ENCODE results near the gene NBPF20. TPM values are rescaled to one million over a fixed set of nuclear protein-coding genes. Genes with fewer than 3 reads are reported as not detected.
"Not testable (repeated sequence)": the region's sequence is repeated elsewhere in the genome, so short reads cannot be mapped to it uniquely, and the experiment has no call there.

NBPF20 gene
- total and polyA plus RNA-seq, 2 experiments from 2014 or later: 1.5 to 3.0 TPM

DNA sequence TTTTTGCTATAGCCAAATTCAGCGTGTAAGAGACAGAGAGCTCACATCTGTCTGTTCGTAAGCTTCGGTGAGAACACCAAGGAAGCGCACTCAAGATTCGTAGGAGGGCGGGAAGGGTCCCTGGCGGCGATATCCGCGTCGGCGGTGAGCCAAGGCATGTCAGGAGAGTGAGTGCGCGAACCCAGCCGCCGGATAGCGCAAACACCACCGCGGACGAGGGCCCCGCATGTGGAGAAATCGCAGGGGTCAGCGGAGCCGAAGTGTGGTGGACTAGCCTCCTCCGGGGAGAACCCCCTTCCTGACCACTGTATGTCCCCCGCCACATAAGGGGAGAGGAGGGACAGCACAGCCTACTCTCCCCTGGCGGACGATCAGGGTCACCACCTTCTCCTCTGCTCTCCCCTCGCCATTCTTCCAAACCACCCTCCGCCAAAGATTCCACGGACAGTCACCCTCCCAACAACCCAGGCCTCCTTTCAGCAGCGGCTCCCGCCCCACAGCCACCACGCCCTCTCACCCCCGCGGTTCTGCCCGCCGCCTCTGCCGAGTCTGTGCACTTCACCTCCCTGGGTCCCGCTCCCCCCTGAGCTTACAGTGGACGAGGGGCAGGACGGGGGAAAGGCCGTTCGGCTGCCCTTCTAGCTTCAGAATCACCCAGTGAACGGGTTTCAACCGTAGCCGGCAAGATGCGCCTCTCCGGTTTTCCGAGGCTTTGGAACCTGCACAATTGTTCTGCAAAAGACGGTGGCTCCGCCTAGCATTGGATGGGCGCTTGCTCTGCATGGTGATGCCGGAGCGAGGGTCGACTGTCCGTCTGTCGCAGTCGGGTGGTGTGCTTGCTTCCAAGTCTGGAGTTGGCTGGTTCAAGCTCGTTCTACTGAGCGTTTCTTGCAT, 6.2 kb upstream of the NBPF20 start:
- peaks cover 33% of the 10 kb centered on the region for H3K27me3 ChIP-seq (replicated peaks; ENCODE audit: insufficient read depth)
- H3F3A ChIP-seq (ENCODE audit: insufficient read depth); H4K20me1 ChIP-seq (ENCODE audit: insufficient read depth); H3K36me3 ChIP-seq (ENCODE audit: low read depth); H3K4me1 ChIP-seq (ENCODE audit: insufficient read depth); H3K9me2 ChIP-seq (ENCODE audit: insufficient read depth); in situ Hi-C loops (cut with MboI); H3K79me2 ChIP-seq (ENCODE audit: insufficient read depth); H3K9me3 ChIP-seq (ENCODE audit: low read depth); DNase-seq; H3K9ac ChIP-seq; H3K27ac ChIP-seq: not testable (repeated sequence)
- peak; percentile 70 for TF ChIP-seq EZH2 (IDR thresholded peaks at IDR 0.05; ENCODE audit: insufficient read depth, poor library complexity, severe bottlenecking)
- H2AFZ ChIP-seq: 0 out of 2 replicates have a peak overlapping the region, but pooled peaks have one; percentile 41
- WGBS, 2 experiments (ENCODE audit: low coverage in 1 of 2, low lambda C conversion rate in 2 of 2, missing lambda C conversion rate in 2 of 2): 0 to 2% methylated on average over 11 to 30 of the region's 61 CpGs
- peak overlapping the region; percentile 55 for H3K4me3 ChIP-seq
- peak overlapping the region; percentile 53 for H3K4me2 ChIP-seq (ENCODE audit: unreplicated experiment)

DNA sequence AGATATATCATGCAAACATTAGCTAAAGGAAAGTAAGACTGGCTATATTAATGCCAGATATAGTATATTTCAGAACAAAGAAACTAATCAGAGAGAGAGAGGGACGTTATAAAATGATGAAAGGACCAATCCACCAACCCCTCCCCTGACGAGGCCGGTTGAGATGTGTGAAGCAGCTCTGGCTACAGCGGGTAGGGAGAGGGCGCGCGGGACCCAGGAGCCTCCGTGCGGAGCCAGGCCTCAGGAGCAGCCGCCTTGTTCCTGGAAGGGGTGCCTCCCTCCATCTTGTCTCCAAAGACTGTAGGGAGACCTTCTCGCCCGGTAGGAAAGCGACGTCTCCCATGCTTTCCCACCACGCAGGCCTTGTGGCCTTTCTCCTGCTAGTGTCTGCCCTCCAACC, 5.4 kb upstream of the NBPF20 start:
- H3K4me2 ChIP-seq (ENCODE audit: unreplicated experiment); H3F3A ChIP-seq (ENCODE audit: insufficient read depth); H4K20me1 ChIP-seq (ENCODE audit: insufficient read depth); H3K36me3 ChIP-seq (ENCODE audit: low read depth); DNase-seq; H3K9ac ChIP-seq; in situ Hi-C loops (cut with MboI); H3K9me2 ChIP-seq (ENCODE audit: insufficient read depth); H3K79me2 ChIP-seq (ENCODE audit: insufficient read depth); H2AFZ ChIP-seq; H3K4me1 ChIP-seq (ENCODE audit: insufficient read depth); H3K27ac ChIP-seq; H3K4me3 ChIP-seq; H3K9me3 ChIP-seq (ENCODE audit: low read depth): not testable (repeated sequence)
- peaks cover 33% of the 10 kb centered on the region for H3K27me3 ChIP-seq (replicated peaks; ENCODE audit: insufficient read depth)
- 35 to 38% methylated on average over 8 to 9 of the region's 15 CpGs for WGBS, 2 experiments (ENCODE audit: low coverage in 1 of 2, low lambda C conversion rate in 2 of 2, missing lambda C conversion rate in 2 of 2)

DNA sequence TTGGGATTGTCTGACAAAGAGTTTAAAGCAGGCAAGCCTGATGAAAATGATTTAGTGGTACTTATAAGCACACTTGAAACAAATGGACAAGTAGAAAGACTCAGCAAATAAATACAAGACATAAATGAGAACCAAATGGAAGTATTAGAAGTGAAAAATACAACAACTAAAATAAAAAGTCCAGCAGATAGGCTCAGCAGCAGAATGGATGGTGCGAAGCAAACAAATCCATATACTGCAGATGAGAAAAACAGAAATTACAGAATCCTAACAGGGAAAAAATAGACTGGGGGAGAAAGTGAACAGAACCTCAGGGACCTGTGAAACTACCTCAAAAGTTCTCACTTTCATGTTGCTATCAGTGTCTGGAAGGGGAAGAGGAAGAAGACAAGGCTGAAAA, 3.9 kb upstream of the NBPF20 start:
- H3K9me2 ChIP-seq (ENCODE audit: insufficient read depth); H3K4me3 ChIP-seq; H2AFZ ChIP-seq; H4K20me1 ChIP-seq (ENCODE audit: insufficient read depth); DNase-seq; H3K27ac ChIP-seq; H3K9ac ChIP-seq; H3K4me1 ChIP-seq (ENCODE audit: insufficient read depth); H3K79me2 ChIP-seq (ENCODE audit: insufficient read depth); H3K36me3 ChIP-seq (ENCODE audit: low read depth); in situ Hi-C loops (cut with MboI); H3K9me3 ChIP-seq (ENCODE audit: low read depth); H3F3A ChIP-seq (ENCODE audit: insufficient read depth); H3K4me2 ChIP-seq (ENCODE audit: unreplicated experiment): not testable (repeated sequence)
- H3K27me3 ChIP-seq (replicated peaks; ENCODE audit: insufficient read depth): peaks cover 33% of the 10 kb centered on the region
- 95% methylated on average over 1 of the region's 1 CpG for WGBS, 2 experiments (ENCODE audit: low coverage in 1 of 2, low lambda C conversion rate in 2 of 2, missing lambda C conversion rate in 2 of 2)

- H3K4me1 ChIP-seq (ENCODE audit: insufficient read depth); H3K36me3 ChIP-seq (ENCODE audit: low read depth); H3K9me2 ChIP-seq (ENCODE audit: insufficient read depth); in situ Hi-C loops (cut with MboI); H3K9me3 ChIP-seq (ENCODE audit: low read depth); H4K20me1 ChIP-seq (ENCODE audit: insufficient read depth); H3F3A ChIP-seq (ENCODE audit: insufficient read depth): not testable (repeated sequence)
- H3K9ac ChIP-seq: peak overlapping the region; percentile 67
- peak overlapping the region; percentile 92 for H3K4me2 ChIP-seq (ENCODE audit: unreplicated experiment)
- H3K79me2 ChIP-seq (ENCODE audit: insufficient read depth): peaks cover 10% of the 10 kb centered on the region; the same call in 1 of the 2 replicates
- 0 to 2% methylated on average over 14 to 31 of the region's 59 CpGs for WGBS, 2 experiments (ENCODE audit: low coverage in 1 of 2, low lambda C conversion rate in 2 of 2, missing lambda C conversion rate in 2 of 2)
- peak overlapping the region; percentile 77 for H3K4me3 ChIP-seq
- peaks cover 25% of the 10 kb centered on the region for H3K27me3 ChIP-seq (replicated peaks; ENCODE audit: insufficient read depth)
- H3K27ac ChIP-seq: peak overlapping the region; percentile 60
- H2AFZ ChIP-seq: peak overlapping the region; percentile 88
- peak; percentile 86 for DNase-seq
Measured at GRCh38 chr1:145424612-145425435, 579 bp downstream of the NBPF20 start.

DNA sequence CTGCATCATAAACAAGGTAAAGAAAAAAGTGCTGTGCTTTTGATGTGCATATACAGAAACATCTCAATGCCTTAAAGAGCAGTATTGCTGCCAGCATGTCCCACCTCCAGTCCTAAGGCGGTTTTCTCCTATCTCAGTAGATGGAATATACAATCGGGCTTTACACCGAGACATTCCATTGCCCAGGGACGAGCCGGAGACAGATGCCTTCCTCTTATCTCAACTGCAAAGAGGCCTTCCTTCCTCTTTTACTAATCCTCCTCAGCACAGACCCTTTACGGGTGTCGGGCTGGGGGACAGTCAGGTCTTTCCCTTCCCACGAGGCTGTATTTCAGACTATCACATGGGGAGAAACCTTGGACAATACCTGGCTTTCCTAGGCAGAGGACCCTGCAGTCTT, 10.3 kb downstream of the NBPF20 start:
- H3K9ac ChIP-seq; H3K9me3 ChIP-seq (ENCODE audit: low read depth); DNase-seq; H3K4me2 ChIP-seq (ENCODE audit: unreplicated experiment); H3K79me2 ChIP-seq (ENCODE audit: insufficient read depth); H4K20me1 ChIP-seq (ENCODE audit: insufficient read depth); H3F3A ChIP-seq (ENCODE audit: insufficient read depth); H3K4me1 ChIP-seq (ENCODE audit: insufficient read depth); H3K4me3 ChIP-seq; H3K27me3 ChIP-seq (replicated peaks; ENCODE audit: insufficient read depth); H3K36me3 ChIP-seq (ENCODE audit: low read depth); H2AFZ ChIP-seq; in situ Hi-C loops (cut with MboI); H3K27ac ChIP-seq; H3K9me2 ChIP-seq (ENCODE audit: insufficient read depth): not testable (repeated sequence)
- WGBS, 2 experiments (ENCODE audit: low coverage in 1 of 2, low lambda C conversion rate in 2 of 2, missing lambda C conversion rate in 2 of 2): 74 to 84% methylated on average over 7 to 8 of the region's 8 CpGs

- H3F3A ChIP-seq (ENCODE audit: insufficient read depth); H3K36me3 ChIP-seq (ENCODE audit: low read depth); in situ Hi-C loops (cut with MboI); H3K4me2 ChIP-seq (ENCODE audit: unreplicated experiment); H3K79me2 ChIP-seq (ENCODE audit: insufficient read depth); H3K9me2 ChIP-seq (ENCODE audit: insufficient read depth); H3K9ac ChIP-seq; H3K27me3 ChIP-seq (replicated peaks; ENCODE audit: insufficient read depth); H4K20me1 ChIP-seq (ENCODE audit: insufficient read depth); H3K27ac ChIP-seq; DNase-seq; H3K9me3 ChIP-seq (ENCODE audit: low read depth); H3K4me3 ChIP-seq; H2AFZ ChIP-seq; H3K4me1 ChIP-seq (ENCODE audit: insufficient read depth): not testable (repeated sequence)
- WGBS, 2 experiments (ENCODE audit: low coverage in 1 of 2, low lambda C conversion rate in 2 of 2, missing lambda C conversion rate in 2 of 2): 91 to 93% methylated on average over 13 to 14 of the region's 14 CpGs
Measured at GRCh38 chr1:145407266-145407665, 18.1 kb downstream of the NBPF20 start.

- WGBS, 2 experiments (ENCODE audit: low coverage in 1 of 2, low lambda C conversion rate in 2 of 2, missing lambda C conversion rate in 2 of 2): 54 to 57% methylated on average over 6 to 7 of the region's 7 CpGs
- H2AFZ ChIP-seq; H4K20me1 ChIP-seq (ENCODE audit: insufficient read depth); H3K9me3 ChIP-seq (ENCODE audit: low read depth); H3F3A ChIP-seq (ENCODE audit: insufficient read depth); H3K36me3 ChIP-seq (ENCODE audit: low read depth); H3K4me1 ChIP-seq (ENCODE audit: insufficient read depth); in situ Hi-C loops (cut with MboI); H3K4me2 ChIP-seq (ENCODE audit: unreplicated experiment); H3K9ac ChIP-seq; H3K4me3 ChIP-seq; H3K79me2 ChIP-seq (ENCODE audit: insufficient read depth); H3K9me2 ChIP-seq (ENCODE audit: insufficient read depth); H3K27me3 ChIP-seq (replicated peaks; ENCODE audit: insufficient read depth); H3K27ac ChIP-seq: not testable (repeated sequence)
- peak; percentile 40 for DNase-seq
Measured at GRCh38 chr1:145404949-145405348, 20.5 kb downstream of the NBPF20 start.

Measured in GM23248 (cell line).